Measurements from ENCODE around the gene VWA3A. TPM values are rescaled to one million over a fixed set of nuclear protein-coding genes. Genes with fewer than 3 reads are reported as not detected.

Gene VWA3A
- total and polyA plus RNA-seq, 2 of the 4 experiments (the other 2 are of a cell fraction): not detected

DNA sequence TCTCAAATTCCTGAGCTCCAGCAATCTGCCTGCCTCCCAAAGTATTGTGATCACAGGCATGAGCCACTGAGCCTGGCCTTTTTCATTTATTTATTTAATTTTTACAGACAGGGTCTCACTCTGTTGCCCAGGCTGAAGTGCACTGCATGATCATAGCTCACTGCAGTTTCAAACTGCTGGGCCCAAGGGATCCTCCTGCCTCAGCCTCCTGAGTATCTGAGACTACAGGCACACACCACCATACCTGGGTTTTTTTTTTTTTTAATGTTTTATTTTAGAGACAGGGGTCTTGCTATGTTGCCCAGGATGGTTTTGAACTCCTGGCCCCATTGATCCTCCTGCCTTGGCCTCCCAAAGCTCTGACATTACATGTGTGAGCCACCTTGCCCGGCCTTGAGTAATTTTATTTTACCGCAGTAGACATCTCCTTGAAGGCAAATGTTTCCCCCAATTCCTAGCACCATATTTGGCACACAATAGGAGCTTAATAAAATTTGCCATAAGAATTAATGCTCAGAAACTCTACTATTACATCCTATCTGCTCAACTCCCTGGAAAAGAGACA is 111.8 kb downstream of the VWA3A start:
- no peak overlapping the region for H4K5ac ChIP-seq (ENCODE audit: low read depth, low read length)
- no peak overlapping the region for H2AFZ ChIP-seq (replicated peaks; ENCODE audit: low read length, poor library complexity)
- H3K36me3 ChIP-seq (ENCODE audit: control insufficient read depth, insufficient read depth, low read length): no peaks in the 10 kb centered on the region
- no peak overlapping the region for H3K4me2 ChIP-seq (ENCODE audit: low read depth, low read length)
- H2BK5ac ChIP-seq (ENCODE audit: low read depth, low read length, poor library complexity, severe bottlenecking): no peak overlapping the region
- H2AK5ac ChIP-seq (ENCODE audit: low read depth, low read length): no peak overlapping the region
- no CpG with 5 or more reads among the region's 2 CpGs for WGBS, 2 experiments (ENCODE audit: extremely low coverage in 2 of 2, insufficient read length in 1 of 2)
- in situ Hi-C loops (cut with MboI; ENCODE audit: low sequenced_read_pairs) (loop anchor here (5.0 kb wide), 1 partner anchor 93 kb away; the partner anchor contains the start of gene POLR3E), dilution Hi-C loops (cut with HindIII; ENCODE audit: low sequenced_read_pairs, unreplicated experiment) (no loop called here), intact Hi-C loops (cut with micrococcal nuclease) (no loop called here)
- peaks cover 6% of the 10 kb centered on the region; the same call in 1 of the 2 replicates for H3K9me1 ChIP-seq (ENCODE audit: insufficient read depth, low read length)
- no peak overlapping the region for H3K23ac ChIP-seq (ENCODE audit: low read depth, low read length)
- peaks cover 8% of the 10 kb centered on the region for H3K4me1 ChIP-seq (ENCODE audit: control insufficient read depth, insufficient read depth, low read length)
- no peaks in the 10 kb centered on the region for H3K27me3 ChIP-seq (ENCODE audit: control insufficient read depth, insufficient read depth, low read length)
- H2BK15ac ChIP-seq (ENCODE audit: low read depth, low read length): no peak overlapping the region
- no TSS peak for BruUV-seq (replicated peaks)
- no peak overlapping the region for H3K9ac ChIP-seq (ENCODE audit: low read depth, low read length)
- no peak overlapping the region for H4K91ac ChIP-seq (ENCODE audit: insufficient read depth, low read depth, low read length)
- no peak overlapping the region for H2BK20ac ChIP-seq (ENCODE audit: low read depth, low read length)
- peaks cover 11 to 27% of the 10 kb centered on the region in 2 experiments for H3K79me1 ChIP-seq (ENCODE audit: low read depth in 1 of 2, low read length in 2 of 2)
- ChIA-PET CTCF (interaction anchor here (1.0 kb wide), 1 partner anchor 93 kb away, joined by 5 read pairs; no protein-coding TSS in a partner anchor), POLR2A (ENCODE audit: unreplicated experiment) (no interaction called here)
- ATAC-seq (ENCODE audit: low read depth) (no peak), DNase-seq (no peak)
- no peak overlapping the region for H2AK9ac ChIP-seq (replicated peaks; ENCODE audit: low read depth, low read length, poor library complexity)
- no peak overlapping the region for H2BK120ac ChIP-seq (ENCODE audit: low read depth, low read length)
- peaks cover 12% of the 10 kb centered on the region for H4K20me1 ChIP-seq (ENCODE audit: insufficient read depth, low read length)
- no peak overlapping the region for H3K4ac ChIP-seq (ENCODE audit: low read depth, low read length)
- no peak overlapping the region for H4K8ac ChIP-seq (ENCODE audit: low read depth in 2 of 2, low read length in 2 of 2)
- H3K56ac ChIP-seq (ENCODE audit: extremely low read depth, insufficient read depth, low read length): no peak overlapping the region
- no peak overlapping the region for H3K27ac ChIP-seq (ENCODE audit: insufficient read depth, low read length)
- TF ChIP-seq FOS (IDR thresholded peaks at IDR 0.05; ENCODE audit: low read depth, low read length): no peak
- no peak overlapping the region for H3K18ac ChIP-seq (ENCODE audit: low read depth, low read length)
- no peaks in the 10 kb centered on the region for H3K9me3 ChIP-seq (ENCODE audit: control insufficient read depth, insufficient read depth, low read length)
- H3K14ac ChIP-seq (replicated peaks; ENCODE audit: low read depth, low read length): no peak overlapping the region
- H3K4me3 ChIP-seq (ENCODE audit: insufficient read depth, low read depth, low read length): no peak overlapping the region

Measured in IMR-90 (cell line).